NCI-H1930 (cell line): ENCODE data around the gene ATP8A2.

Experiments used
- DNase-seq, 2 experiments: peaks; one replicate each; lab custom pipeline; 2025; lab: John Stamatoyannopoulos, UW

Gene ATP8A2

DNA sequence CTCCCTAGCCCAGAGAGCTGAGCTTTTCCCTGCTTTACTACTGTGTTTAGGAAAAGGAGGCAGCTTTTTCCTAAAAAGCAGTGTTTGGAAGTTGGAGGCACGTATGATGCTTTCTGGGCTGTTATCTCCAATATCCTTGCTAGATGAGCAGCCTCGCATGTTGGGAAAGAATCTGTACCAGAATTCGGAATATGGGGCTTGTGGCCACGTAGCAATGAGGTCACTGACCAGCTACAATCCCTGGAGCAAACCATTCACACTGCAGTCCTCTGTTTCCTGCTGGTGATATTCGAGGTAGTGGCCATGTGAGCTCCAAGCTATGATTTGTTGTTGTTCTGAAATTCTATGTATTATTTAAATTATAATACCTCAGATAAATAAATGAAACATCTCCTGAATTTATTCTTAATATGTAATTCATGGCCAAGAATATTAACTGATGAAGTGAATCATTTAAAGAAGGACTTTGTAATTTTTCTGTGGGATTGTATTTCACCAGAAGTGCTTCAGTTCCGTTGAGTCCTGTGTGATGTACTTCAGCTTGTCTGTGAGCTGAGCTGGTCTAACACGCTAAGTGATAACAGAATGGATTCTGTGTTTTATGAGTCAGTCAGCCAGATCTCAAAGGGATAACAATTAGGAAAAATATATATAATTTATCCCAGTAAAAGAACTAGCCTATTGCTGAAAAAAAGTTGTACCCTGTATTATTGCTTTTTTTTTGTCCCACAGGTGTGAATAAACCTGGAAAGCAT lies 360.5 kb downstream of the ATP8A2 start:
- DNase-seq = no peak

DNA sequence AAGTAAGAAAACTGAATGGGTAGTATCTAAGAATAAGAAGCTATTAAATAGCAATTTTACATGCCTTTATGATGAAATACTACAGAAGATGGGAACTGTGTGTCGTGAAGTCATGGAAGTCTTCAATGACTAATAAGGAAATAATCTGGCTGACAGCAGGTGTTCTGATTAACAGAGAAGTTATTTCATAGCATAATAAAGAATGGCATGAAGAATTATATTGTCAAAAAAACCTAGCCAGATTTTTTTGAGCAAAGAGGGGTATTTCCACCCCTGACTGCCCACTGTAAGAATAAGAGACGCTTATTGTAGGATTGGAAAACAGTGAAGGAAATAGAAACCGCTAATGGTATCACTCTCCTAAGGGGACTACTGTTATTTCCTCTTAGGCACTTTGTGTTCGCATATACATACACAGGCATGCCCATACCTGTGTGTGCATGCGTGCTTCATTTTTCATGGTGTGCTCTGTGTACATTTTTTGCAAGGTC lies 361.3 kb downstream of the ATP8A2 start:
- no peak for DNase-seq

DNA sequence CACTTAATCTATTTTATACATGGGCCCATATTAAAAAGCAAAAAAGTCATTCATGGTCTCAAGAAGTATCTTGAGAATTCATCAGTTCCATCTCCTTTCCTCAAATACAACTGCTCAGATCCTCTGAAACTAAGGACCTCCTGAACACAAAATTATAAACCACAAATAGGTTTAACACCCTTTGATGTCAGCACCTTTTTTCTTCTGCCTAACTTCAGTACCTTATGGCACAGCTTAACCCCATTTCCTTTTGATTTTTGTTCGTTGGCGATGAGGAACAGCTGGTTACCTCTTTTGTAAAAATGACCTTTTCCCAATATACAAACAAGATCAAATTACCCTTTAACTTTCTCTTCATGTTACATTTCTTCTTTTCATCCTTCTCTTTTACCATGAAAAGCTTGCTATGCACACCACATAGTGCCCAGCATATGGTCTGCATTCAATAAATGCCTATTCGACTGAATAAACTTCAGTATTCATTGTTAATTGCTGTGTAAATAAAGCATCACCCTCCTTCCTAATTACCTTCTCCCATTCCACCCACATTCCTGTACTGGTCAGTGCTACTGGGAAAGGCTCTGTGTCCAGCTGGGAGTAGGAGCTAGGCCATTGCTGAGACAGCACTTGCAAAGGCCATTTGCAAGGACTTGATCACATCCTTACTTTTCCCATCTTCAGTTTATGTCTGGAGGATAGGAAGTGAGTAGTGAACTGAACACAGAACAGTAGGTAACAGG lies 362.1 kb downstream of the ATP8A2 start:
- no peak for DNase-seq

DNA sequence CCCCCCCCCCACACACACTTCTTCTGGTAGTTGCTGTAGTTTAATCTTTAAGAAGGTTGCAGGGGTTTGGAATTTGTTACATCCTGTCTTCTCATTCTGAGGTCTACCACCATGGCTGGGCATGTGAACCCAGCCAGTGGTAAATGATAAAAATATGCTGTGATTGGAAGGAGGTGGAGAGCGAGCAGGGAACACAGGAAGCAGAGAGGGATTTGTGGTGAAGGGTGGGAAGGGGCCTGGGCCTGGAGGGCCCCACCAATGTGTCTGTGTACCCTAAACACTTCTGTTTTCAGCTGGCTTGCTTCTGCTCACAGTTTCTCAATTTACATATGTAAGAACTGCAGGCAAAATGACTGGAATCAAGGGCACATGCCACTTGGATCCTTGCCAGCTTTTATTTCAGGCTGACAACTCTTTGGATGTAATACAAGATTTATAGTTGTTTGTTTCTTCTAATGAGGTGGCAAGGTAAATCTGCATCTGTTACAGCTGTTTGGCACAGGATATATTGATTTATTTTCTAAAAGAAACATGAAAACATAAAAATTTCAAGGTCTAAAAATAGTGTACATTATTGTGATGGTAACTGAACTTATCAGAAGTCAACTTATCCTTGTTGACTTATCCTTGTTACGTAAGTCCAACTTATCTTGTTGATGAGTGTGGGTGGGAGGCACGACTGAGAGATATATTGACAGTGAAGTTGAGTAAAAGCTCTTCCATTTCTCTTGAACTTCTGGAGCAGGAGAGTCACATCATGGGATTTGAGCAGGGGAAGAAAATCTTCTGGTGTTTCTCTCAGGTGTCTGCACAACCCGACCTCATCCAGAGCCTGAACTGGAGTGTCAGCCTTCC lies 366.8 kb downstream of the ATP8A2 start:
- no peak for DNase-seq

DNA sequence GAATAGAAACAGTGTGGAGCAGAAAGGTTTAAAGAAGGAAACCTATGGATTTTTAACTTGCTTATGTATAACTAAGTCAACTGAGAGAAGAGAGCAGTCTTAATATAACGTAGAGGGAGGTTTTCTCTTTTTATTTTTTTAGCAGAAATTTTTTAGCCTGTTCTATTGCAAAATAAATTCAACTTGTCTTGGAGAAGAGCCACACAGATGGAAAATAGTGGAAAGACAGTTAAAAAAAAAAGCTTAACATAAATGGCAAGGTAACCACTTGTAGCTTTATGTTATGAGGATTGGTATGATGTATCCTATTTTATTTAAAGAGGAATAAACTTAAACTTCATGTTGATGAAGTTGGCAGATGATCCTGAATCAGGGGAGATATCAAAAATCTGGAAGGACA lies 367.6 kb downstream of the ATP8A2 start:
- no peak for DNase-seq

DNA sequence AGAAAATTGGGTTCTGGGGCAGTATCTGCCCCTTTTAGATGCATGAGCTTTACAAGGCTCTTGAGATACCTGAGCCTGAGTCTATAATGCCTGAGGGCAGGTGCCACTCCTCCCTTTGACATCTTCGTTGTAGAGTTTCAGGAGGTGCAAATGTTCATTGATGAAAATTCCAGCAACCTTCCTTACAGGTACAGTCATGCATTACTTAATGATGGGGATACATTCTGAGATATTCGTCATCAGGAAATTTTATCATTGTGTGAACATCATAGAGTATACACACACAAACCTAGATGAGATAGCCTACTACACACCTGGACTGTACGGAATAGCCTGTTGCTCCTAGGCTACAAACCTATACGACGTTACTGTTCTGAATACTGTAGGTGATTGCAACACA lies 370.0 kb downstream of the ATP8A2 start:
- no peak for DNase-seq

DNA sequence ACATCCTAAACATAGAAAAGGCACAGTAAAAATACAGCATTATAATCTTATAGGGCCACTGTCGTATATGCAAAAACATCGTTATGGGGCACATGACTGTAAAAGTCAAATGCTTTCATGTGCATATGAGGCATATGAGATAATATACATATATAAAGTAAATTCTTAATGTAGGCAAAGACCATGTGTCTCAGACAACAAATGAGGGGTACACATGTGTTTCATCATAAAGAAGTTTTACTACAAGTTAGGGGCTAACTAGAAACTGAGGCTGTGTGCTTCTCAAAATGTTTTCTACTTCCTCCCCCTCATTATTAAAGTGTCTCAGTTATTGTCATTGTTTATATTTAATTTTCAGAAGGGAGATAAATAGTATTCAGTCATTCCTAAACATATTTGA lies 370.4 kb downstream of the ATP8A2 start:
- DNase-seq = no peak

DNA sequence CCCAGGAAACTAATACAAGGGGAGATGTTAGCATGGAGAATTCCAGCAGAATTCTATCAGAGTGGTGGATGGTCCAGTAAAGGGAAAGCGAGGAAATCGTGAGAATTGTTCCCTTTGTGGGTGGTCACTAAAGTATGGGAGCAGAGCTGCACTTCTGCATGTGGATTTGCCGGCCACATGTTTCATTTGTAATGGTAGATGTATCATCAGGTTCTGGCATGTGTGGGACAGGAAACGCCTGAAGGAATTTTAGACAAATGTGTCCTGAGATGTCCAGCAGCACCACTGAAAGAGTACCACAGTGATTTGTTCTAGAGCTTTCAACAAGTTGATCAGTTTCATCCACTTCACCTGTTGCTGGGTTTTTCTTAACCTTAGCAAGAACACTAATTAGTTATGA lies 371.6 kb downstream of the ATP8A2 start:
- no peak for DNase-seq

DNA sequence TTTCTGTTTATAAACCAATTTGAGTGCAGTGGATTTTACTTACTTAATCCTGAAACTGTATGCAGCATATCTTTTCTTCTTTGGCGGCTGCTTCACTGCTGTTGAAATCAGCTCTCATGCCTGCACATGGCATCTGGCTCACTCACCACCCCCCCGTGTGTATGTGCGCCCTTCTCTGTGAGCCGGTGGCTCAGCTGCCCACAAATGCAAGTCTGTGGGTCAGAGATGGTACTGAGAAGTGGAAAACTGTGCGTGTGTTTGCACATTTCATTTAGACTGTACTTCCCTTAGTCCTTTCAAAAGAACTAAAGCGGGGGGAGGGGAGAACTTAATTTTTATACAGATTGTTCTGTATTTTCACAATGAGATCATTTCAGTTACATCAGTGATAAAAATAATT lies 372.4 kb downstream of the ATP8A2 start:
- no peak for DNase-seq

DNA sequence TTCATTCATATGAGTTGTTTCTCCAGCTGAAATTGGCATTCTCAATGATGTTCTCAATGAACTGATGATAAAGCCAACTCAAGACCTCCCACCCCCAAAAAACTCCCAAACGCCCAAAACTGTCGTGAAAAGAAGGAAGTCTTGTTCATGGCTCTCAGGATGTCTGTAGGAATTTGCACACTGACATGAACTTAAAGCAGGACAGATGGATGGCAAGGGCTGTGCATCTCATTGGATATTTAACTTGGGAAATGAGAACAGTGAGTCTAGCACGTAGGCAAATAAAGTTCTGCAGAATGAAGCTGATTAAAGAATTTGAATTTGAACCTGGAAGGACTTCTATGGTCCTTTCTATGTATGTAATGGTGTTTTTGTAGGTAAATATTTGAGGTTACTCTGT lies 374.4 kb downstream of the ATP8A2 start:
- DNase-seq = no peak

DNA sequence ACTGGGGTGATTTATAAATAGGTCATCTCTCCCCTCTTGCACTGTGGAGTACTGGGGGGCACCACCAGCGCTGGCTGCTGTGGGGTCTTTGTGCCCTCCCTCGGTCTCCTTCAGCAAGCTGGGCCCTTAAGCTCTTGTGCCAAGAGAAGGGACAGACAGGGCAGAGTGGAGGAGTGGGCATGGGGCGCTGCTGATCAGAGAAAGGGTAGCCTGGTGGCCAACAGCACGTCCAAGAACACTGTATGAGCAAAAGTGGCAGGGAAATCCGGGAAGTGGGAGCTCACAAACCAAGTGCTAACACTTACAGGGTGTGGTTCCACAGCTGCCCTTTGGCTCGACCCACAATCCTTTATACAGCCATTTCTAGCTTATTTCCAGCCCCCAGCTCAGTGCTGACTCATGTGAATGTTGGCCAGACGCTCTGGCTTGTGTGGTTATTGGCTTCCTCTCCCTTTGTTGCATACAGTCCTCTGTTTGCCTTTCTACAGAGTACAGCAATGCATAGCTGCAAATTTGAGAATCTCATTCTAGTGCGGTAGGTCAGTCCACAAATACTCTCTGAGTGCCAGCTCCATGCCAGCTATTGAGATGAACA lies 381.3 kb downstream of the ATP8A2 start:
- DNase-seq = no peak

DNA sequence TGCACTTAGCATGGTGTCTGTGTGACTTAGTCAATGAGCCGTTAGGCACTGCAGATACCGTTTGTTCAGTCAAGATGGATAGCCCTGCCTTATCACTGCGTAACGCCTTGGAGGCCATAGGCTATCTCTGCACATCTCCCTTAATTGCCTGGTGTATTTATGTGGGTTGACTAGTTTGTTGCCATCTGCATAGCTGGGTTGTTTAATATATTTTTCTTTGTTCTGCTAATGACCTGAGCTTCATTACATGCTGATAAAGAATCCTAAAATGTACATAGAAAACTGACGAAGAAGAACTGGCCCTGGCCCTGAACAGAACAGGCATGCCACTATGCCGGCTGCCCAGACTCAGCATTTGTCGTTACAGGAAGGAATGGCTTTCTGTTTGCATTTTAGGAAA lies 382.2 kb downstream of the ATP8A2 start:
- DNase-seq = no peak

DNA sequence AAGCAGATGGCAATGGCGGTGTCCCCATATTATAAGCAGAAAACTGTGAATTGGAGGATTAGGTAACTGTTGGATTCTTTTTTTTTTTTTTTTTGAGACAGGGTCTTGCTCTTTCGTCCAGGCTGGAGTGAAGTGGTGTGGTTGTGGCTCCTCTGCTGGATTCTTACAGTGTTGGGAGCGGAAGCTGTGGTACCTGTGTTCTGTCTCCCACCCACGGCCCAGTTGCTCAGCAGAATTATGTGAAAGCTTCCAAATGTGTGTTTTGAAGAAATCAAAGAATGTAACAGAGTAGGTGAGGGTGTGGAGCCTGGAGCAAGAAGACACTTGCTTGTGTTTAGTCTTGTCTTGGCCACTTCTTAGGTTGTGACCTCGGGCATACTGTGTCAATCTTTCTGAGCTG lies 384.5 kb downstream of the ATP8A2 start:
- DNase-seq = no peak

DNA sequence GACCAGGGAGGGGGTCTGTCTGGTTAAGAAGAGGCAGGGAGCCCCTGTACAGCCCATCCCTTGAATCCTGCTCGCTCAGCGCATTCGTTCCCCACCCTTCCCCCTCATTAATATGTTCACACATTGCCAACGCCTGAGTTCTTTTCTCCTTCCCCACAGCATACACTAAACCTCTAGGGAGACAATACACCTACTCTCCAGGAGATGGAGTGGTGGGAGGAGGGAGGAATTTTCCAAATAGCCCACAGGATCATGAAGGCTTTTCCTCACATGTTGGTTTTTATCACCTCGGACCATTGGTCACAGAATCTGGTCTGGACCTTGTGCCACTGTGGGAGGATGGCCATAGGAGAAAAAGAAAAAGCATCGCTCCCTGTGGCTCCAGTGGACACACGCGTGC lies 385.1 kb downstream of the ATP8A2 start:
- DNase-seq = no peak

DNA sequence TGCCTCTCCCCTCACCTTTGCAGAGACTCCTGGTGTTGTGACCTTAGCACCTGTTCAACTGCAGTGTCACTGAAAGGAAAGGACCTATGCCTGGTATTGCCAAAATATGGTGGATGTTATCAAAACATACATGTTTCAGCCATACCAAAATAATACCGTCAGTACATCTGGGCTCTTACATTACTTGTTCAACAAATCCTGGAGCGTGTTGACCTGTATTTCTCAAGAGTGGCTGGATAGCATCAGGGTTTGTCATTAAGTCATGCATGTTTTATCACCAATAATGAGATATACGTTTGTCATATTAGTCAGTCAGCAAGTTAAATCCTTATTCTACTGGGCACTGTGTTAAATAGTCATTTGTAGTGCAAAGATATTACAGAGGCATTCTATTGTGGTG lies 389.3 kb downstream of the ATP8A2 start:
- DNase-seq = no peak

DNA sequence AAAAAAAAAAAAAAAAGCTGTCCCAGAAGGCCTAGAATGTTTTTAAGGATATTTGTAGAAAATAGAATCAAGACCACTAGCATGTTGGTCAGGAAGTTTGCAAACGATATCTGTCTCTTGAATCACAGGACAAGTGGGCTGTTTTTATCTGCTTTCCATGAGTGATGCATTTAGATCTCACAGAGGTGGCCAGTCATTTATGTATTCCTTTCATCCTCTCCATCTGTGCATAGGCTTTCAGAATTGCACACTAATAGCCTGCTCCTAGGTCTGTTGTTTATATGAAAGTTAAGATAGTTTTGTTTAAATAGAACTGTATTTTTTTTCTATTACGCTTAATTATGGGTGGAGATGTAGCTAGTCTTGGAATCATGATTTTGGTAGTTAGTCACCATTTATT lies 390.5 kb downstream of the ATP8A2 start:
- DNase-seq = no peak

DNA sequence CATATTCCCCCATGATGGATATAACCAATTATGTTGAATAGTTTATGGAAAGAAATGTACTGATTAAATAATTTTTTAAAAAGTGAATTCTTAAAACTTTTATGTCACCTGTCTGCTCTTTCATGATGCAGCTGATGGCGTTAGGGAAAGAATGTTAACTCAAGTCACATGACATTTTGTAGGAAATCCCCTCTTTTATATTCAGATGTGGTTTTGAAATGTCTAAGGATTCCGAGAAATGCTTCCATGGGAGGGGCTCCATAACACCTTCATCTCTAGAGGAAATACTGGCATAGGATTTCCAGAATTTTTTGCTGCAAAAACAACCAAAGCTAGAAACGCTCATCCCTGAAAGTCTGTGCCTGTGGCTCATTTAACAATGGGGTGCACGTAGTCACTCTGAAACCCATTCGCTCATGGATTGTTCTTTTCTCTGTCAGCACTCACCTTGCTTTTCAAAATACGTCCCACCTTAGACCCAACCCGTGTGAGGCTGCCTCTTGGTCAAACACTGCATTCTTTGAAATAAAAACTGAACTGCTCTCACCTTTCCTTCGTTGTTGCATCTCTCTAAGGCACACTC lies 391.1 kb downstream of the ATP8A2 start:
- DNase-seq = no peak

DNA sequence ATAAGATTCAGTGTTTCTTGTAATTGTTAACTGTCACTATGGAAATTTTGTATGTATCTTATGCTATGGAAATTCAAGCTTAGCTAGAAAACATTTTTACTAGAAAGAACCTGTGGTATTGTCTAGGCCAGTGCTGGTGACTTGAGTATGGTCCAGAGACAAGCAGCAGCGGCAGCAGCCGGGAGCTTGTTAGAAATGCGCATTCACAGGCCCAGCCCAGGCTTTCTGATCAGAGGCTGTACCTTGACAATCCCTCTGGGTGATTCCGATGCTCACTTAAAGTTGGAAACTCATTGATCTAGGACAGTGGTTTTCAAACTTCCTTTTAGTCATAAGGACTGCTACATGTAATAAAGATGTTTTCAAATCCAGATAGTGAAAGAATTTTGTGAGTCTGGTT lies 392.6 kb downstream of the ATP8A2 start:
- no peak for DNase-seq

DNA sequence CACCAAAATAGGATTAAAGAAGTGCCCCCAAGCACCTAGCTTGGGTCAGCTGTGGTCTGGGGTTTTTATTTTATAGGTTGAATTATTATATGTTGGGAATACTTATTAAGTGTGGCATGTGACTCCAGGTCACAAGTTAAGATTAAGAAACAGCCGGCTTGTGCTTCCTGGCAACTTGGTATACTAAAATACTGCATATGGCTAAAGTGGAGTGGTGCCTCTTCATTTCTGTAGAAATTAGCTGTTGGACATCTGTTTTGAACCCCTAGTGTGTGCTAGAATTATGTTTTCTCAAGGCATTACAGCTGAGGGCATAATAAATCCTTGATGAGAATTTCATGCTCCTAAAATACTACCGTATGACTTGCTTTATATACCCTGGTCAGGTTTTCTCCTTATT lies 393.5 kb downstream of the ATP8A2 start:
- DNase-seq = no peak

DNA sequence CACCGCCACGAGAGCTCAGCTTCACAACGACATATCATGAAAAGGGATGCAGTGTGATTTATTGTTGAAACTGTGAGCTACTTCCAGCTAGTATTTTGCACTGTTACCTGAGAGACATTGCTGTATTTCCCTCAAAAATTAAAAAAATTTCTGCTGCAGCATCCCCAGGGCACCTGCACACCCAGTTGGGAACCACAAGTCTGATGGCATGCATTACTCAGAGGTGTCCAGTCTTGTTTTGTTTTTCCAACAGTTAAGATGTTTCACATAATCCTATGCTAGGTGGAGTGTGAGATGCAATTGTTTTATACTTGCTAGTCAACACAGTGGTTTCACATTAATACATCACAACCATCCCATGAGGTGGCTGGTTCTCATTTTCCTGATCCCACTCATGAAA lies 394.8 kb downstream of the ATP8A2 start:
- DNase-seq = no peak

DNA sequence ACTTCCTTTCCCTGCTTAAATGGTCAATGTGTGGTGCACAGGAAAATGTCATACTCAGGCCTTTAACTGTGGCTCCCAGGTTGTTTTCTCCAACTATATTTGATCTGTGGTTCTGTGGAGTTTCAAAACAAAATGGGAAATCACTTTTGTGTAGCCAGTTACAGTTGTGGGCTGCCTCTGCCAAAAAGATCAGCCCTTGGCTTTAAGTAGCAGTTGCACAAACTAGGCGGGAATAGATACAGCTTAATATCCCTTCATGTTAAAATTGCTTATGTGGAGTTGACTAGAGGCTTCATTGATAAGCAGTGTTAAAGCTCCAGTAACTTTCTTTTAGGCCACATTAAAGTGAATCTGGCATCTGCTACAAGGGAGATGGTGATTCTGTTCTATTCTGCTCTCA lies 395.2 kb downstream of the ATP8A2 start:
- DNase-seq = no peak

DNA sequence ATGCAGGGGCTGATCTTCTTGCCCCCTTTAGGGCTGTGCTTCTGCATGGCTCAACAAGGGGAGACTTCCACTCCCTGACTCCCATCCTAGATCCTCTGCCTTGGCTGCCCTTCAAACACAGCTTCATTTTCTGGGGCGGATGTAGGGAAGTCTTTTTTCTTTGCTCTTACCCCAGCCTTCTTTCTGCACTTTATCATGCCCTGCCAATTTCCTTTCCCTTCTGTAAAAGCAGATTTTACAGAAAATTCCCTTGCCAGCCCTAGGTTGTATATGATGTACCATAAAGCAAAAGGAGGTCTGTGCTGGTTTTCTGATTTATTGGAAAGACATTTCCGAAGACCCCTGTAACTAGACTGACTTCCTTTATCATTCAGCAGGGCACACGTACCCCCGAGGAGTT lies 396.6 kb downstream of the ATP8A2 start:
- no peak for DNase-seq
